BE2C (cell line): ENCODE data around the gene NFATC1.

Source experiments
- DNase-seq: peaks from one replicate; pipeline ENCODE4 v3.0.0-alpha.2; 2020
- H3K27me3 ChIP-seq: fragments of 250-450 bp; sonication (Bioruptor Pico); 2 replicates; pipeline ENCODE4 v1.5.1; 2020; ENCODE audit warnings: mild to moderate bottlenecking
- H3K36me3 ChIP-seq: fragments of 250-450 bp; sonication (Bioruptor Pico); 2 replicates; pipeline ENCODE4 v1.5.1; 2020; ENCODE audit warnings: mild to moderate bottlenecking
- H3K4me1 ChIP-seq: fragments of 250-450 bp; sonication (Bioruptor Pico); 2 replicates; pipeline ENCODE4 v1.5.1; 2020
- H3K4me3 ChIP-seq: 2 replicates; pipeline ENCODE4 v1.5.1; 2011; ENCODE audit warnings: low read depth, low read length
- H3K9me3 ChIP-seq: fragments of 250-450 bp; sonication (Bioruptor Pico); 2 replicates; pipeline ENCODE4 v1.5.1; 2020
- CTCF ChIP-seq: IDR thresholded peaks from 2 replicates; pipeline ENCODE4 v1.5.1; 2012; ENCODE audit warnings: mild to moderate bottlenecking, low read depth, low read length

The NFATC1 gene

GRCh38 chr18:79483971-79484491, 88.3 kb downstream of the NFATC1 start:
- Histone ChIP-seq H3K4me1 (no peaks in the 10 kb centered on the region), H3K9me3 (no peaks in the 10 kb centered on the region), H3K4me3 (no peak overlapping the region), H3K27me3 (no peaks in the 10 kb centered on the region), H3K36me3 (no peaks in the 10 kb centered on the region)
- TF ChIP-seq CTCF: no peak
- no peak for DNase-seq

- no peaks in the 10 kb centered on the region for H3K4me1 ChIP-seq
- no peaks in the 10 kb centered on the region for H3K36me3 ChIP-seq
- H3K27me3 ChIP-seq: no peaks in the 10 kb centered on the region
- no peak for TF ChIP-seq CTCF
- H3K4me3 ChIP-seq: no peak overlapping the region
- H3K9me3 ChIP-seq: no peaks in the 10 kb centered on the region
- no peak for DNase-seq
Observed at GRCh38 chr18:79484661-79485621, 89.2 kb downstream of the NFATC1 start.

- no peak for DNase-seq
- no peak for TF ChIP-seq CTCF
- no peaks in the 10 kb centered on the region for H3K4me1 ChIP-seq
- no peaks in the 10 kb centered on the region for H3K36me3 ChIP-seq
- no peaks in the 10 kb centered on the region for H3K9me3 ChIP-seq
- no peak overlapping the region for H3K4me3 ChIP-seq
- H3K27me3 ChIP-seq: no peaks in the 10 kb centered on the region
Observed at GRCh38 chr18:79485788-79486355, 90.1 kb downstream of the NFATC1 start.

GRCh38 chr18:79486356-79487182, 90.8 kb downstream of the NFATC1 start:
- no peaks in the 10 kb centered on the region for H3K4me1 ChIP-seq
- H3K27me3 ChIP-seq: no peaks in the 10 kb centered on the region
- no peaks in the 10 kb centered on the region for H3K36me3 ChIP-seq
- H3K4me3 ChIP-seq: no peak overlapping the region
- DNase-seq: no peak
- no peak for TF ChIP-seq CTCF
- no peaks in the 10 kb centered on the region for H3K9me3 ChIP-seq

- no peaks in the 10 kb centered on the region for H3K27me3 ChIP-seq
- H3K36me3 ChIP-seq: no peaks in the 10 kb centered on the region
- no peaks in the 10 kb centered on the region for H3K9me3 ChIP-seq
- H3K4me1 ChIP-seq: no peaks in the 10 kb centered on the region
- H3K4me3 ChIP-seq: no peak overlapping the region
- no peak for TF ChIP-seq CTCF
- DNase-seq: no peak
Observed at GRCh38 chr18:79487183-79487800, 91.6 kb downstream of the NFATC1 start.
